Measurements from ENCODE around the gene COL15A1. TPM values are rescaled to one million over a fixed set of nuclear protein-coding genes. Genes with fewer than 3 reads are reported as not detected.

The COL15A1 gene
- total RNA-seq, 4 donors from 2014 or later, result 4.6 to 51.9 (median 10.7) TPM

GRCh38 chr9:98958271-98958984 is 14.7 kb downstream of the COL15A1 start:
- H3K36me3 ChIP-seq, result no peaks in the 10 kb centered on the region
- H3K4me1 ChIP-seq, result peaks cover 0 to 45% (median 19%) of the 10 kb centered on the region in 4 donors
- no peaks in the 10 kb centered on the region for H3K27me3 ChIP-seq
- in situ Hi-C loops (cut with MboI; ENCODE audit: low pct_ligation_motif_present in 1 of 4, low pct_unique_long_range_greater_than_20kb in 1 of 4, low sequenced_read_pairs in 3 of 4) (no loop called here), intact Hi-C loops (cut with DNase I; ENCODE audit: low total_unique reads) (no loop called here)
- H3K4me3 ChIP-seq, result no peak overlapping the region
- peak overlapping the region; percentile 74 to 87 (median 81) for H3K27ac ChIP-seq
- WGBS, 2 donors (ENCODE audit: low coverage in 1 of 2), result 75 to 78% methylated on average over 10 of the region's 10 CpGs
- no peak for DNase-seq
- no peak for TF ChIP-seq EP300 (IDR thresholded peaks at IDR 0.05; ENCODE audit: low read depth)
- TF ChIP-seq POLR2A (IDR thresholded peaks at IDR 0.05), result no peak
- peak; percentile 44 to 78 (median 71) for TF ChIP-seq POLR2AphosphoS5 (IDR thresholded peaks at IDR 0.05)
- no peak for TF ChIP-seq CTCF (IDR thresholded peaks at IDR 0.05)
- no peaks in the 10 kb centered on the region for H3K9me3 ChIP-seq

DNA sequence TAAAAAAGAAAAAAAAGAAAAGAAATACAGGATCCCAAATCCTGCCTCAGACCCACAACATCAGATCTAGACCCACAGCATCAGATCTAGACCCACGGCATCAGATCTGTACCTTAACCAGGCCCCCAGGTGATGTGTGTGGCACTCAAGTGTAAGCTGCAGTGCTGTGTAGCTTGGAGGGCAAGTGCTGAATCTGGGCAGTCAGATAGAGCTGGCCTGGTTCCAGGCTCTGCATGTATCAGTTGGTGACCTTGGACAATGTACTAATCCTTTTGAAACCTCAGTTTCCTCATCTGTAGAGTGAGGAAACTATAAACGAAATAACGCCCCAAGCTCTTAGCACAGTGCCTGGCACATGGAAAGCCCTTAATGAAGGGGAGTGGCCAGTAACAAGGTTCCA is 16.7 kb downstream of the COL15A1 start:
- Histone ChIP-seq H3K36me3 (no peaks in the 10 kb centered on the region), H3K4me3 (no peak overlapping the region), H3K9me3 (no peaks in the 10 kb centered on the region), H3K27me3 (no peaks in the 10 kb centered on the region), H3K27ac (peak overlapping the region; percentile 74 to 87 (median 81)), H3K4me1 (peaks cover 5 to 49% (median 27%) of the 10 kb centered on the region in 4 donors)
- in situ Hi-C loops (cut with MboI; ENCODE audit: low pct_ligation_motif_present in 1 of 4, low pct_unique_long_range_greater_than_20kb in 1 of 4, low sequenced_read_pairs in 3 of 4) (no loop called here), intact Hi-C loops (cut with DNase I; ENCODE audit: low total_unique reads) (no loop called here)
- DNase-seq, result no peak
- TF ChIP-seq CTCF (IDR thresholded peaks at IDR 0.05), result no peak
- no peak for TF ChIP-seq POLR2A (IDR thresholded peaks at IDR 0.05)
- TF ChIP-seq EP300 (IDR thresholded peaks at IDR 0.05; ENCODE audit: low read depth), result no peak
- TF ChIP-seq POLR2AphosphoS5 (IDR thresholded peaks at IDR 0.05), result no peak
- 70 to 100% methylated on average over 1 to 3 of the region's 3 CpGs for WGBS, 2 donors (ENCODE audit: low coverage in 1 of 2)

DNA sequence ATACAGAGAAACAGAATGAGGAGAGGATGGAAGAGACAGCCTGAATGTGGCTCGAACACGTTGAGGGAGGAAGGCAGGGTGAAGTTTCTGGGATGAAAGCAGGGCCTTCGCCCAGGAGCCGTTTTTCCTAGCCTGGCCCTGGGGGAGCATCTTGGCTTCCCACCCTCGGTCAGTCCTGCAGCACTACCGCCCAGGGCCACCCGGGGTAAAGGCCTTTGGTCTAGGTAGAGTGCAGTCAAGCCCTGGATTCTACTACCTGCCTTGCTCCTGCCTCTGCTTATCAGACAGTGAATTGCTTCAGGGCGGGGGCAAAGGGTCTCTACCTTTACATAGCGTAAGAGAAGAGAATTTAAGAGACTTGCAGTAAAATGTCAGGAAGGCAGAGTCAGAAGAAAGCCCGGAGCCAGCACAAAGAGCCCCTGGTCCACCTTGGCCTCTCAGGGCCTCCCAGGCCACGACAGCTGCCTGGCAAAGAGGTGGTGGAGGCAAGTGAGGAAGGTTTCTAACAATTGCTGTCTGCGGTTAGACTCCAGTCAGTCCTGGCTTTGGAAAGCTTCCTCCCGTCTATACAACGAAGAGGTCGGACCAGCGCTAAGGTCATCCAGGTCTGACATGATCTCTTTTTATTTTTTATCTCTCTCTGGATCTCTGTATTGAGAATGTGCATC is 17.9 kb downstream of the COL15A1 start:
- WGBS, 2 donors (ENCODE audit: low coverage in 1 of 2), result 63 to 82% methylated on average over 5 to 16 of the region's 16 CpGs

More for the DNA sequence above, 17.9 kb downstream of the COL15A1 start:
- no peak for DNase-seq
- H3K27ac ChIP-seq, result peak overlapping the region; percentile 34 to 87 (median 80)
- H3K4me3 ChIP-seq, result no peak overlapping the region
- intact Hi-C loops (cut with DNase I; ENCODE audit: low total_unique reads) (no loop called here), in situ Hi-C loops (cut with MboI; ENCODE audit: low pct_ligation_motif_present in 1 of 4, low pct_unique_long_range_greater_than_20kb in 1 of 4, low sequenced_read_pairs in 3 of 4) (no loop called here)
- no peaks in the 10 kb centered on the region for H3K9me3 ChIP-seq
- H3K36me3 ChIP-seq, result no peaks in the 10 kb centered on the region
- H3K27me3 ChIP-seq, result no peaks in the 10 kb centered on the region
- peaks cover 5 to 54% (median 30%) of the 10 kb centered on the region in 4 donors for H3K4me1 ChIP-seq
- TF ChIP-seq CTCF (IDR thresholded peaks at IDR 0.05) (no peak), POLR2AphosphoS5 (IDR thresholded peaks at IDR 0.05) (no peak), POLR2A (IDR thresholded peaks at IDR 0.05) (no peak), EP300 (IDR thresholded peaks at IDR 0.05; ENCODE audit: low read depth) (no peak)

Measured in transverse colon (tissue), 4 donors.